ENCODE results near the gene SDK2. TPM values are rescaled to one million over a fixed set of nuclear protein-coding genes. Genes with fewer than 3 reads are reported as not detected.

Gene SDK2
- polyA plus RNA-seq, 2 of the 4 experiments (the other 2 are of a cell fraction) = 0.36 to 0.57 TPM

- ATAC-seq = no peak
- Histone ChIP-seq H3K4me2 (no peak overlapping the region), H3K4me1 (no peaks in the 10 kb centered on the region), H3K9me3 (no peaks in the 10 kb centered on the region), H3K4me3 (no peak overlapping the region), H3K27ac (no peak overlapping the region)
- no peak for FAIRE-seq
- TF ChIP-seq HDAC2 (IDR thresholded peaks at IDR 0.05) (no peak), CEBPB (IDR thresholded peaks at IDR 0.05) (no peak), NPAS2 (CRISPR knock-in tag; IDR thresholded peaks at IDR 0.05; ENCODE audit: borderline replicate concordance) (no peak), CTCF (IDR thresholded peaks at IDR 0.05) (no peak), REST (IDR thresholded peaks at IDR 0.05) (no peak), RAD21 (conservative IDR thresholded peaks at IDR 0.05 in 1 of 2, IDR thresholded peaks at IDR 0.05 in 1 of 2) (no peak), ATOH8 (CRISPR knock-in tag; IDR thresholded peaks at IDR 0.05; ENCODE audit: low read depth) (no peak)
- no peak for DNase-seq (ENCODE audit: low read depth in 1 of 2, low spot score in 1 of 2)
- ChIA-PET CTCF (interaction anchor here (1.0 to 11.1 kb wide), 4 partner anchors 15 to 129 kb away, joined by 3 to 95 read pairs (median 12); no protein-coding TSS in a partner anchor), POLR2A (no interaction called here)
- 54% methylated on average over 8 of the region's 8 CpGs for WGBS (ENCODE audit: missing lambda C conversion rate)
Observed at GRCh38 chr17:73384926-73385325, 259.3 kb downstream of the SDK2 start.

DNA sequence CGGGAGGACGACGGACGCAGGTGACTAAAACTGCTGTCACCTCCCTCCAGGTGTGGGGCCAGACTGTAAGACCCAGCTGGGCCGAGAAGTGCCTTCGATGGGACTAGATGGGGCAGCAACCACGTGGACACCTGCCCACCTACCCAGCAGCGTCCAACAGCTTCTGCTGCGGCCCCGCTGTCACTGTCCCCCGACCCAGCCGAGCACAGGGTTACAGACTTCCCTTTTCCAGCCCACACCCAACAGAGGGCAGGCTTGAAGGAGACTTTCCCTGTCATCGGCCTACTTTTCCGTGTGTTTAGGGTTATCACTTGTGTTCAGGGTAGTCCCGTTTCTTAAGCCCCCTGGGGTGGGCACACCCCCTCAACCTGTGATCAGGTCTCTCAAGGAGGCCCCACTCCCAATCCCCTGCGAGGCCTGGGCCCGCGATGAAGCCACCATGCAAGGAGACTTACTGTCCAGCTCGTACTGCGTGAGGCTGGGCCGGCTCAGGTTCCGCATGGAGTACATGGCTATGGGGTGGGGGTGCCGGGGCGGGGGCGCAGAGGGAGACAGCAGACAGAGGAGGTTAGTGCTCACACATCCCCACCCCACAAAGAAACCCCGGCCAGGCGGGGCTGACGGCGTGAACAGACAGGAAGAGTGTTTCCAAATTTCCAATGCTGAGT is 263.7 kb downstream of the SDK2 start:
- no peak for TF ChIP-seq BHLHE40 (IDR thresholded peaks at IDR 0.05; ENCODE audit: low read depth, low read length)
- no peak for TF ChIP-seq MYC (IDR thresholded peaks at IDR 0.05; ENCODE audit: borderline replicate concordance, low read length)
- TF ChIP-seq FOXS1 (CRISPR knock-in tag; IDR thresholded peaks at IDR 0.05) = no peak
- no peak for TF ChIP-seq PHF8 (IDR thresholded peaks at IDR 0.05; ENCODE audit: borderline replicate concordance, low read depth)
- no peak for TF ChIP-seq SMC3 (IDR thresholded peaks at IDR 0.05)
- TF ChIP-seq RCOR1 (IDR thresholded peaks at IDR 0.05; ENCODE audit: low read depth, low read length) = no peak
- no peak for TF ChIP-seq JUN (IDR thresholded peaks at IDR 0.05)
- no peak for TF ChIP-seq ATOH8 (CRISPR knock-in tag; IDR thresholded peaks at IDR 0.05; ENCODE audit: low read depth)
- no peak for TF ChIP-seq CHD4 (IDR thresholded peaks at IDR 0.05; ENCODE audit: borderline replicate concordance)
- TF ChIP-seq SREBF2 (IDR thresholded peaks at IDR 0.05) = no peak
- TF ChIP-seq TFCP2L1 (CRISPR knock-in tag; IDR thresholded peaks at IDR 0.05) = no peak
- ChIA-PET POLR2A (no interaction called here), CTCF (interaction anchor here (1.1 to 23.7 kb wide), 6 partner anchors 10 to 800 kb away, joined by 3 to 975 read pairs (median 6); partner anchors contain the start of gene CPSF4L)
- no peak overlapping the region for H3K4me2 ChIP-seq
- H3K27ac ChIP-seq = no peak overlapping the region
- 67% methylated on average over 24 of the region's 29 CpGs for WGBS (ENCODE audit: missing lambda C conversion rate)
- H3K9me3 ChIP-seq = no peaks in the 10 kb centered on the region
- DNase-seq (ENCODE audit: low read depth in 1 of 2, low spot score in 1 of 2) (no peak), ATAC-seq (peak in 1 of 2 experiments; percentile 30; a peak in 2 of 6 replicates), FAIRE-seq (no peak)
- H3K4me3 ChIP-seq = no peak overlapping the region
- H3K4me1 ChIP-seq = no peaks in the 10 kb centered on the region

Data from A549 (cell line).